NCI-H748 (cell line): ENCODE results near the gene OPCML.
A peak's percentile ranks its signal among the peaks of the same experiment; 100 is the strongest.

Experiments
- DNase-seq: peaks from one replicate; lab custom pipeline; 2025; ENCODE audit not compliant: unreplicated experiment; lab: John Stamatoyannopoulos, UW

The OPCML gene

DNA sequence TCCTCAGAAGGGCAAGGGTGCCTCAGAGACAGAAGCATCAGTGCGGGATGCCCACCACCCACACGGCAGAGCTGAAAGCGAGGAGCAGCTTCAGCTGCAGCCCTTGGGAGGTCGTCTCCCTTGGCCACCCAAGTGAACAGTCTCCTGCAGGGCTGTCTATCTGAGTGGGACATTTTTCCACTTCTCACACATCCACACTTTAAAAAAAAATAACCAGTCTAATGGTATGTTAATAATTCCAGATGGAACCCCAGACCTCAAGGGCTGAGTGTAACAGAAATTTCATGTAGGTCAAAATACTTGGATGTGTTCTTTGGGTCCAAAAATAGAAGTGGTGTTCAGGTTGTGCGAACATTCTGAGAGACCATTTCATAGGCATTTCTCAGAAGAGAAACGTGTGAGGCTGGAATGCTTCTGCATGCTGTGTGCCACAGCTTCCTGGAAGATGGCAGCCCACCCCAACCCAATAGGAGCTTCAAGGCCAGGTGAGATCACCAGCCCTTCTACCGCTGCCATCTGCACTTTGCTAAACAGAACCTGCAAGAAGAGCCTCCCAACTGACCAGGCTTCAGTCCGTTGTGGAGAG, 623.2 kb downstream of the OPCML start:
- DNase-seq = no peak

DNA sequence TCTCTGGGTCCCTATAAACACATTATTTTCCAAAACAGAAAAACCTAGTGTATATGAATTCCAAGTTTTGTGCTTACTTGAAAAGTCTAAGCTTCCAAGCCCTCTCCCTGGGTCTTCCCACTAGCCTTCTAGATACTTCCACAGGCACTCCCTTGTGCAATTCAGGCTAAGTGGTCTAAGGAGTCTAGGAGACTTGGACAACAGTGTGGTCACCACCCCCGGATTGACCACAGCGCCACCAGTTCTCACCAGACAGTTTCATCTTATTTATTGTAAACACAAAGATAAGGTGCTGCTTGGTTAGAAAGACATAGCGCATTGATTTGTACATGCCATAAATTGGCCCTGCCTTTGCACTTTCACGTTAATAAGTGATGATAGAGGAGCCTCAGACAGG, 623.9 kb downstream of the OPCML start:
- DNase-seq = no peak

DNA sequence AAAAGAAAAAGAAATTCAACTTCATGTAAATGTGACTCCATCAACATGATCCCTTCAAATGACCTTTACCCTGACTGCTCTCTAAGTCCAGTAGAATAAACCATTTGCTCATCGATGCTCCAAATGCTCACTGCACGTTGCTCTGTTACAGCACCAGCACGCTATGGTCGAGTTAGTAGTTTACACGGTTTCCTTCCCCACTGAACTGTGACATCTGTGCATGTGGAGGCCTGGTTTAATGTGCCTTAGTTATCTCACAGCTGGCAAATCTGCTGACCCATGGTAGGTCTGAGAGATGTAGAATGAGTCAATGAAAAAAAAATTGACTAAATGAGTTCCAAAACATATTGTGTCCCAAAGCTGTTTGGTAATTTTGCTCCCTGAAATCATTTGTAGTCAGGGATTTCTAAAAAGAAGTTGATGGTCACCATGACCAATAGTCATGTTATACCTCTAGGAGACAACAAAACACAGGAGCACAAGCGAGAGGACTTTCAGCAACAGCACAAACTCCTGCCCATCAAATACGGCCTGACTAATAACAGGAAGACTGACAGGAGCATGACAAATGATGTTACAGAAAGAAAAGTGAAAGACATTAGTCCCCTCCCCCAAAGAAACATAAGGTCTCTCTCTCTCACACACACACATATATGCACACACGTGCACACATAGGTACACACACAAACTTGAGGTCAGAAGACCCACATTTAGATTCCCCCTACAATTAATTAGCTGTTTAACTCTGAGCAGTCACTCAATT, 624.5 kb downstream of the OPCML start:
- no peak for DNase-seq

DNA sequence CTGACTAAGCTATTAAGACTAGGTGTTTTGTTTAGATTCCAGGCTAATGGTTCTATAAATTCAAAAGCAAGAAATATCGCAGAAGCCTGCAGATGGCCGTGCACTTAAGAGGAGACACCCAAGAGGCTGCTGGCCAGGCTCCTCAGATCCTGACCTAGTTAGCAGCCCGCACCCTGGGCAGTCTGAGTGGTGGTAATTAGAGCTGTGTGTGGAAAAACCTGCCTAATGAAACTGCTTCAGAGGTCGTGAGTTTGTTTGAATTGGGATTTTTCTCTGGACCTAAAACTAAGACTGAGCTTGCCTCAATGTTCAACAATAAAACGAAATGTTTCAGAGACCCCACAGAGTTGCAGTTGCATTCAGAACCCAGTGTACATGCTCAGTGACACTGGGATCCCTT, 627.7 kb downstream of the OPCML start:
- peak; percentile 58 for DNase-seq

DNA sequence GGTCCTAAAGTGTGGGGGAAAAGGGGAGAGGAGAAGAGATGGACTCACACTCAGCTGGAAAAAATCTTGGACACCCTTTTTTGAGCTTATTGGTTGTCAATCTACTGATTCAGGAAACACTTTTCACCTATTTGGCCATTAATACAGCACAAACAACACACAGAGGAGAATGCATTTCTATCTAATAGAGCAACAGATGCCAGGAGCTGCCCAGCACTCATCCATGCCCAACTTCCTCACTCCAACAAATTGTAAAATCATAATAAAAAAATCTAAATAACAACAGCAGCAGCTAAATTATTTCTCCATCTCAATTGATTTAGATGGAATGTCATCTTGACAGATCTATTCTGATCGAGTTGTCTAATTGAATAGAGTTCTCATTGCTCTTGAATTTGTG, 628.2 kb downstream of the OPCML start:
- no peak for DNase-seq

DNA sequence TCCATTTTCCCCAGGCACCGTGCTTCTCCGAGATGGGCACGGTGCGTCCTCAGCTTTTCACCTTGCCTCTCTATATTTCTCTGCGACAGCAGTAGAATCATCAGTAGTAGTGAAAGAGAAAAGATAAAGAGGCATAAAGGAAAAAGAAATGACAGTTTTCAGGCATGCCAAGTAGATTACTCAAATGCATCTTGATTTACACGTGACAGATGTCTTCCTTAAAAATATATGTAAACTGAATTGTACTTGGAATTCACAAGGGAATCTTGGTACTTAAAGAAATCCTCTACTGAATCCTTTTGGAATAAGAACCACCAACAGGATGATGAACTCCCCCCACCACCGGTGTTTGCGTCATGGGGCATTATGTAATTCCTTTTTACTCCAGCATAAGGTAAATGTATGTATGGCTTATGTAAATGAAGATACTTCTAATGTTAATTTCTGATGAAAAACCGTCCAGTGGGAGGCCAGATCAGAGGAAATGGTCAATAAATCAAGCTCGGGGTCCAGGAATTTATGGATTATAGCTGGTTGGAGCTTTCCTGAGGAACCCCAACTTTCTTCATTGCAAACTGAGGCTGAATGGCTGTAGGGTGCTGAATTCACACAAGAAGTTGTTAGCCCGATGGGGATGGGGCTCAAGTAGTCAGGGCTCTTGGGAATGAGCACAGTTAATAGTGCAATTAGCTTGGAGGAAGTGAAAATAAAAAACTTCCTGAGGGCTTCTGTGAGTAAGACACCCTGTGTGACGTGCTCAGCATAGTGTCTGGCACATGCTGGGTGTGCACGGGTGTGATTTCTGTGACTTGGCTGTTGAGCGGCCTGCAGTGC, 630.4 kb downstream of the OPCML start:
- DNase-seq = no peak

DNA sequence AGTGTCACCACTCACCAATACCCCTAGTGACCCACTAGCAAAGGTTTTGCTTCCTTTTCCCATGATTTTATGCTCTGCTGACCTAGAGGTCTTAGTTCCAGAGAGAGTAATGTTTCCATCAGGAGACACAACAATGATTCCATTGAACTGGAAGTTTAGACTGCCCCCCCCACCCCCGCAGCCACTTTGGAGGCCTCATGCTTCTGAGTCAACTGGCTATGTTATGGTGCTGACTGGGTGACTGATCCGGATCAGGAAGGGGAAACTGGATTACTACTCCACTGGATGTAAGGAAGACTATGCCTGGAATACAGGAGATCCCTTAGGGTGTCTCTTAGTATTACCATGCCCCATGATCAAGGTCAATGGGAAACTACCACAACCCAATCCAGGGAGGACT, 633.6 kb downstream of the OPCML start:
- DNase-seq = no peak

DNA sequence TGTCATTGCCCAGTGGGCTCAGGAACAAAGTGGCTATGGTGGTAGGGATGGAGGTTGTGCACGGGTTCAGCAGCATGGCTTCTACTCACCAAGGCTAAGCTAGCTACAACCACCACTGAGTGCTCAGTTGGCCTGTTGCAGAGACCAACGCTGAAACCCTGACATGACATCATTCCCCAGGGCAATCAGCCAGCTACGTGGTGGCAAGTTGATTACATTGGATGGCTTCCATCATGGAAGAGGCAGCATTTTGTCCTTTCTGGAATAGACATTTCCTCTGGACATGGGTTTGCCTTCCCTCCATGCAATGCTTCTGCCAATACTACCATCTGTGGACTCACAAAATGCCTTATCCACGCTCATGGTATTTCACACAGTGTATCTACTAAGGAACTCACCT, 634.3 kb downstream of the OPCML start:
- no peak for DNase-seq

DNA sequence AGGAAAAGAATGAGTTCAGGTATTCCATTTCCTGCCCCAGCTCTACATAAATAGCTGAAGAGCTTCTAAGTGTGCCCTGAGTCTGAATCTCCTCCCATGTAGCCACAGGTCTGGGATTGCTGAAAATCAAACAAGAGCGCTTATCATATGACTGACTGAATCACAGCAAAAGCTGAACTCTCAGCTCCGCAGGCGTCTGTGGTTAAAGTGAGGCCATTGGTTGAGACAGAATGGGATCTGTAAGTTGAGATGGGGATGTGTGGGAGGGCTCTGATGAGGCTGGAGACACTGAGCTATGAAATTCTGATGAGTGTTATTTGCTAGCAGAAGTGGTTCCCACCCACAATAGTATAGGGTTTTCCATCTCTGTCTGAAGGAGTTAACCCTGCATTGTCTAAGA, 637.0 kb downstream of the OPCML start:
- DNase-seq = no peak

DNA sequence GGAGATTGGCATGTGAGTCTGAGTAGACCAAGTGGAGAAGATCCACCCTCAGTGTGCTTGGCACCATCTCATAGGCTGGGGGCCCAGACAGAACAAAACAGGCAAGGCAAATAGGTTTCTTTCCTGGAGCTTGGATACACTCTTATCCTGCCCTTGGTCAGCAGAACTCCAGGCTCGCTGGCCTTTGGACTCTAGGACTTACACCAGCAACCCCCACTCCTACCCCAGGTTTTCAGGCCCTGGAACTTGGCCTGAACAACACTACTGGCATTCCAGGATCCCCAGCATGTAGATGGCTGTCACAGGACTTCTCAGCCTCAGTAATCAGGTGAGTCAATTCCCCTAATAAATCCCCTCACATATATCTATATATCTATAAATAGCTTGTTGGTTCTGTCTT, 637.7 kb downstream of the OPCML start:
- DNase-seq = no peak

DNA sequence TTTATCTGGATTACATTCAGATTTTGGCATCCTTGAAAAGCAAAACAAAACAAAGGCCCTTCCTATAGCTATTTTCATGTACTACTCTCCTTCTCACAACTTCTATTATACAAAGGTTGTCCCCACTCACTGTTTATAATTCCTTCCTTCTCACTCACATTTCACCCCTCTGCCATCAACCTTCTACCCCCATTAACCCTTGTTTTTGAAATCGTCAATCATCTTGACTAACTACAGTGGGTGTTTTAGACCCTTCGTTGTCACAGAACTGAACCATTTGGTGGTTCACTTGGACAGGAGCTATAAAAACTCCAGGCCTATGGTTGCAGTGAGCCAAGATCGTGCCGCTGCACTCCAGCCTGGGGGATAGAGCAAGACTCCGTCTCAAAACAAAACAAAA, 639.4 kb downstream of the OPCML start:
- DNase-seq = no peak

DNA sequence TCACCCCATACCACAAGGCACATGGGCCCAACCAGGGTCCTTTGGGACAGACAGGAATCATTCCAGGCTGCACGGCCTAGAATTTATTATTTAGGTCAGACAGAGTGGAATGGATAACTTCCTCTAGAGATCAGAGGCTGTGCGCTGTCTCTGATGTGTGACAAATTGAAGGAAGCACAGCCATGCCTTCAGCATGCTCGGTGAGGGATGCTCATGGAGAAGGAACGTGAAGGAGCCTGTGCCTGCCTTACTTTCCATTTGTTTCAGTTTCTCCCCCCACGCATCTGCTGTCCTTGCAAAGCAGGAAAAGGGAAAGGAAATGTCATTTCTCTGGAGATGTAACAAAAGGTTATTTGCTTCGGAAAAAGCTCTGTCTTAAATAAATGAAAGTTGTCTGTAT, 644.1 kb downstream of the OPCML start:
- DNase-seq = no peak

DNA sequence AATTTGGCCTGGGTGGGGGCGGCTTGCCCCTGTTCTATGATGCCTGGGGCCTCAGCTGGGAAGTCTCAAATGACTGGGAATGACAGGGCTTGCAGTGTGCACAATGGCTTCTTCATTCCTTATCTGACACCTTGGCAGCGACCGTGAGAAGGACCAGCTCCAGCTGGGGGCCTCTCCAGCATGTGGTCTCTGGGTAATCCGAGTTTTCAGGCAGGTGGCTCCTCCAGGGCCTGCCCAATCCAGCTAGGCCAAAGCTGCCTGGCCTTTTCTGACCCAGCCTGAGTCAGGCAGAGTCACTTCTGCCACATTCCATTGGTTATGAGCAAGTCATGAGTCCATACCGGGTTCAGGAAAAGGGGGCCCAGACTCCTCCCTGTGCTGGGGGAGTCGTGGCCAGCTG, 646.0 kb downstream of the OPCML start:
- DNase-seq = no peak

DNA sequence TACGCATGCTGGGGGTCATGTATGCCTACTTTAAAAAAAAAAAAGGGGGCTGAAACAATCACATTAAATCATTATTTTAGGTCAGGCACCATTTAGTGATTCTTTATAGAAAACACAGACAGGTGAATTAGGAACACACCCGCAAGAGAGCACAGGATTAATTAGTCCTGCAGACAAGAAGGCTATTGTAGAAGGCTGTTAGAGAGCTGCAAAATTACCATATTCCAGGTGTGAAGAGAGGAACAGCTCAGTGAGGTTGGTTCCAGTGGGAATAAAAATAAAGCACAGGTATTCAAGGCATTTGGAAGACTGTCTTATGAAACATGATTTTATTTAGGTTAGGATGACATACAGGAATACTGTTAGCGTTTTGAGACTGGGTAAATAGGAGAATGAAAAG, 649.1 kb downstream of the OPCML start:
- peak; percentile 65 for DNase-seq

DNA sequence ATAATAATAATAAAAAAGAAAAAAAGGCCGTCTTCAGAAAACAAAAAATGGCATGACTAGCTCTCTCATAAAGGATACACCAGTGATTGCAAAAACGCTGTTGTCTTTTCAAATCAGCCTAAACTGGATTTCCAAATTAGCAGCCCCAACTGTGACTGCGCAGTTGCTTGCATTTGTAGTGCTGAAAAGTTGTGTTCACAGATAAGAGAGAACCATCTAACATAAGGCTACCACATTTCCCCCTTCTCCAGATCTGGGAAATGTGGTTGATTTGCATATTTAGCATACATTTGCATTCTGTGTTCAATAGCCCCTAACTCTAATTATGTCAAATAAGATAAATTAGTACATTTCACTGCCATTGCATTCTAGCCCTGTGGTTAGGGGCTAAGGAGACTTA, 650.7 kb downstream of the OPCML start:
- DNase-seq = no peak

DNA sequence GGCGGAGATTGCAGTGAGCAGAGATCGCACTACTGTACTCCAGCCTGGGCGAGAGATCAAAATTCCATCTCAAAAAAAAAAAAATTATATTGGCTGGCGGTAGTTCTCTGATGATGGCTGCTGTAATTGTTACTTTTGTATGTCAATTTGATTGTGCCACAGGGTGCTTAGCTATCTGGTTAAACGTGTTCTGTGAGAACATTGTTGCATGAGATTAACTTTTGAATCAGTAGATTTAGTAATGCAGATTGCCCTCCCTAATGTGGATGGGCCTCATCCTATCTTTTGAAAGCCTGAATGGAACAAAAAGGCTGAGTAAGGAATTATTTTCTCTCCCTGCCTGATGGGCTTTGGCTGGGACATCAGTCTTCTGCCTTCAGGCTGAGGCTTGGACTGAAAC, 654.2 kb downstream of the OPCML start:
- DNase-seq = peak; percentile 12

DNA sequence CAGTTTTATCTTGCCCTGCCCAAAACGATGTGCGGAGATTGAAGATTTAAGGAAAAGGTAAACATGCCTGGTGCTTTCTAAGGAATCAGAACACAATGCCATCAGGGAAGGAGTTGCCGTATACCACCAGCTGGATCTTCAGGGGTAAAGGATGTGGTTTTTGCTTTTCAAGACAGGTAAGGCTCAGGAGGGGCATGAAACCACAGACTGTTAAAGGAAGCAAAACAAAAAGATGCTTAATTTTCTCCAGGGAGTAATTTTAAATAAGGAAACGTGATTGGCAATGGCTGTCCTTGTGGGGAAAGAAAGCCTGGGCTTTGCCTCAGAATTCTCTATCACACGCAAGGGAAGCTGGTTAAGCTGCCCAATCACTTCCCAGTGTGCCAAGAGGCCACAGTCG, 655.6 kb downstream of the OPCML start:
- no peak for DNase-seq

DNA sequence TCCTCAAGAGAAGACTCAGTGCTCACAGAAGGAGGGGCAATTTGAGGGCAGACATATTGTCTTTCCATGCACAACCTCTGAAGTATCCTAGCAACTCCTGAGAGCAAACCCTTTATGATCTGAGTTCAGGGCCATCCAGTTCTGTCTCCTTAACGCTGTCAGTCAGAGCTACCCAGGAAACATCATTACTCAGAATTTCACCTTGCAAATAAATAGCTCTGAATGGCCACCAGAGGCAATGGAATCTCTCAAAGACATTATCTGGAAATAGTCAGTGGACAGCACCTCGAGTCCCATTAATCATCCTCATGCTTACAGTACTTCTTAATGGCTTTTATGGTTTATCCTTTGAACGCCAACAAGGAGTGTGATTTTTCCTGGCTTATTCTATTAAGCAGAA, 656.1 kb downstream of the OPCML start:
- DNase-seq = no peak

DNA sequence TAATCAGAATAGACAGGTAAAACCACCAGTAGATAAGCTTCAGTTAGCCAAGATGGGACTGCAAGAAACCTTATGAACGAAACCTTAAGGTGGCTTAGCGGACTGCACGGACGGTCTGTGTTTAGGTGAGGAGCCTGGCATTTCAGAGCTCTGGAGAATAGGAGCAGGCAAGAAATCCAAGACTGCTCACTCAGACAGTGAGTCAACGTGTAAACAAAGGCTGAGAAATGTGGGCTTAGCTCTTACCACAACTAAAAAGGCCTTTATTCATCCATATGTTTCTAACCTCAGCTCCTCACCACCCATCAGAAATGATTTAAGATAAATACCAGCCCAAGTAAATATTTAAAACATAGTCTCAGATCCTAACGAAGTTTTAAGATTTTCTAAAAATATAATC, 657.7 kb downstream of the OPCML start:
- DNase-seq = no peak

DNA sequence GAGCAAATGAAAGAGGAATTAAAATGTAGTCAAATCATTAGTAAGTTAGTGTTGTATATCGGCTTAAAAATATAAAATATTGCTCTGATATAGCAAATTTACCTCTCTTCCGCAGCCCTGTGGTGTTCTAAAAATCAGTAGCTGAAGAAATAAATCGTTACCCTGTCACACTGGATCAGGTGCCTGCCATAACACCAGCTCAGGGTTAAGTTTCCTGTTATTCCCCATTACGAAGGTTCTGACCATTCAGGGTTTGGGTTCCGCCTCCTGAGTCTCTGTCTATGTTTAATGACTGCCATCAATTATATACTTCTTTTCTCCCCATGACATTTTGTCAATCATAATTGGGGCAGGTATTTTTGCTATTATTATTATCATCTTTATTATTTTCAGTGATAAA, 658.5 kb downstream of the OPCML start:
- no peak for DNase-seq

DNA sequence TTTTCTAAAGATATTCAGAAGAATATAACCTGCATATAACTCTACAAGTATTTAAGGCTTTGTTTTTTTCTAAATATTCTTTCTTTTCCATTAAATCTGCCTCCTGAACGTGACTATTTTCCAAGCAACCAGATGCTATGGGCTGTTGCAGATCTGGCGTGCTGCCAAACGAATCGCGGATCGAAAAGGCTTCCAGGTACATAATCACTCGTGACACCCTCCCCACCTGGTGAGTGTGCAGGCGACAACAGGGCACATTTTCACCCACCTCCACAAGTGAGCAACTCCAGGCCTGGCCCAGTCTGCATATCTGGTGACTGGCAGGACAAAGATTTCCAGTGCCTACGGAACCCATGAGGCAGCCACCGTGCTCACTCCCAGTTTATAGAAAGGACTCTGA, 660.1 kb downstream of the OPCML start:
- peak; percentile 68 for DNase-seq
